H9 (cell line): Measurements from ENCODE around the gene EPS15. TPM values are rescaled to one million over a fixed set of nuclear protein-coding genes. Genes with fewer than 3 reads are reported as not detected.
A peak's percentile ranks its signal among the peaks of the same experiment; 100 is the strongest.

ENCODE experiments used
- DNase-seq: peaks from one replicate; pipeline ENCODE4 v3.0.0-alpha.2; 2017
- H2AFZ ChIP-seq: one replicate; pipeline ENCODE4 v1.6.1; 2013; ENCODE audit warnings: mild to moderate bottlenecking, low read length, control low read depth, moderate library complexity
- H2AK5ac ChIP-seq: 2 replicates; pipeline ENCODE4 v1.6.1; 2013; ENCODE audit warnings: low read length, control low read depth, mixed read lengths; ENCODE audit not compliant: insufficient read length
- H2BK120ac ChIP-seq: one replicate; pipeline ENCODE4 v1.6.1; 2013; ENCODE audit warnings: low read depth, mild to moderate bottlenecking, low read length, control low read depth, inconsistent platforms; ENCODE audit not compliant: poor library complexity, severe bottlenecking
- H2BK12ac ChIP-seq: 2 replicates; pipeline ENCODE4 v1.6.1; 2013; ENCODE audit warnings: low read length, control low read depth, mixed read lengths, low read depth; ENCODE audit not compliant: insufficient read length
- H2BK15ac ChIP-seq: 2 replicates; pipeline ENCODE4 v1.6.1; 2013; ENCODE audit warnings: low read depth, low read length, control low read depth
- H2BK20ac ChIP-seq: one replicate; pipeline ENCODE4 v1.6.1; 2013; ENCODE audit warnings: low read depth, mild to moderate bottlenecking, low read length, control low read depth, inconsistent platforms; ENCODE audit not compliant: poor library complexity, severe bottlenecking
- H2BK5ac ChIP-seq: 2 replicates; pipeline ENCODE4 v1.6.1; 2013; ENCODE audit warnings: low read length, control low read depth, mixed read lengths; ENCODE audit not compliant: insufficient read length
- H3K14ac ChIP-seq: 2 replicates; pipeline ENCODE4 v1.6.1; 2013; ENCODE audit warnings: low read length, control low read depth; ENCODE audit not compliant: insufficient read depth
- H3K18ac ChIP-seq: 2 replicates; pipeline ENCODE4 v1.6.1; 2013; ENCODE audit warnings: low read depth, mild to moderate bottlenecking, mixed read lengths, low read length, control low read depth; ENCODE audit not compliant: insufficient read length
- H3K23ac ChIP-seq: 2 replicates; pipeline ENCODE4 v1.6.1; 2013; ENCODE audit warnings: low read length, control low read depth, mixed read lengths, low read depth; ENCODE audit not compliant: insufficient read length
- H3K23me2 ChIP-seq: 2 replicates; pipeline ENCODE4 v1.6.1; 2013; ENCODE audit warnings: low read depth, mild to moderate bottlenecking, mixed read lengths, low read length, control low read depth; ENCODE audit not compliant: insufficient read length, poor library complexity, severe bottlenecking
- H3K27ac ChIP-seq: 2 replicates; pipeline ENCODE4 v1.5.1; 2013; ENCODE audit warnings: low read length, control low read depth, mixed read lengths, low read depth; ENCODE audit not compliant: insufficient read length
- H3K27me3 ChIP-seq: 2 replicates; pipeline ENCODE4 v1.6.1; 2013; ENCODE audit warnings: low read length, control low read depth, inconsistent platforms; ENCODE audit not compliant: insufficient read depth
- H3K4ac ChIP-seq: 2 replicates; pipeline ENCODE4 v1.6.1; 2013; ENCODE audit warnings: low read depth, mild to moderate bottlenecking, control low read depth, inconsistent platforms, low read length, moderate library complexity
- H3K4me1 ChIP-seq: 2 replicates; pipeline ENCODE4 v1.6.1; 2013; ENCODE audit warnings: low read length, control low read depth, inconsistent platforms; ENCODE audit not compliant: insufficient read depth
- H3K4me2 ChIP-seq: 2 replicates; pipeline ENCODE4 v1.6.1; 2013; ENCODE audit warnings: low read length, control low read depth, mixed read lengths; ENCODE audit not compliant: insufficient read length, insufficient read depth
- H3K56ac ChIP-seq: 2 replicates; pipeline ENCODE4 v1.6.1; 2013; ENCODE audit warnings: low read depth, mild to moderate bottlenecking, mixed read lengths, low read length, control low read depth; ENCODE audit not compliant: insufficient read length
- H3K79me1 ChIP-seq: 2 replicates; pipeline ENCODE4 v1.6.1; 2013; ENCODE audit warnings: low read depth, mild to moderate bottlenecking, moderate library complexity, low read length, control low read depth, inconsistent platforms; ENCODE audit not compliant: insufficient read depth, poor library complexity, severe bottlenecking
- H3K79me2 ChIP-seq: 2 replicates; pipeline ENCODE4 v1.6.1; 2013; ENCODE audit warnings: low read length, control low read depth, inconsistent platforms; ENCODE audit not compliant: insufficient read depth
- H3K9ac ChIP-seq: 2 replicates; pipeline ENCODE4 v1.6.1; 2013; ENCODE audit warnings: low read length, control low read depth, mixed read lengths; ENCODE audit not compliant: insufficient read length; ENCODE audit errors: extremely low read depth
- H3K9me3 ChIP-seq: one replicate; pipeline ENCODE4 v1.6.1; 2013; ENCODE audit warnings: low read depth, low read length, inconsistent platforms; ENCODE audit not compliant: control insufficient read depth
- H3T11ph ChIP-seq: one replicate; pipeline ENCODE4 v1.6.1; 2013; ENCODE audit warnings: mild to moderate bottlenecking, low read length, control low read depth, inconsistent platforms
- H4K20me1 ChIP-seq: one replicate; pipeline ENCODE4 v1.6.1; 2013; ENCODE audit not compliant: control insufficient read depth, insufficient read length, insufficient read depth
- H4K5ac ChIP-seq: 2 replicates; pipeline ENCODE4 v1.6.1; 2013; ENCODE audit warnings: low read depth, mild to moderate bottlenecking, mixed read lengths, low read length, control low read depth; ENCODE audit not compliant: insufficient read length
- H4K8ac ChIP-seq: replicated peaks from 2 replicates; pipeline ENCODE4 v1.6.1; 2013; ENCODE audit warnings: low read length, control low read depth, mixed read lengths, low read depth; ENCODE audit not compliant: insufficient read length
- H4K91ac ChIP-seq: 2 replicates; pipeline ENCODE4 v1.6.1; 2013; ENCODE audit warnings: low read depth, mild to moderate bottlenecking, moderate library complexity, mixed read lengths, low read length, control low read depth; ENCODE audit not compliant: insufficient read length
- H3K27ac Mint-ChIP-seq, 3 experiments: 2 replicates in 2 of 3; 3 replicates in 1 of 3; pipeline ENCODE4 v1.8.0; 2020 to 2021; ENCODE audit warnings: mixed read lengths in 3 of 3, mild to moderate bottlenecking in 1 of 3, moderate library complexity in 1 of 3
- H3K27me3 Mint-ChIP-seq: 2 replicates; pipeline ENCODE4 v1.8.0; 2021; ENCODE audit warnings: low read depth, mild to moderate bottlenecking, moderate library complexity, mixed read lengths
- H3K36me3 Mint-ChIP-seq, 3 experiments: 2 replicates in 2 of 3; 3 replicates in 1 of 3; pipeline ENCODE4 v1.8.0; 2020 to 2021; ENCODE audit warnings: low read depth in 3 of 3, mixed read lengths in 3 of 3; ENCODE audit not compliant: insufficient read depth in 1 of 3
- H3K4me1 Mint-ChIP-seq, 2 experiments: 2 replicates each; pipeline ENCODE4 v1.8.0; 2020; ENCODE audit warnings: mixed read lengths in 2 of 2
- H3K4me3 Mint-ChIP-seq, 2 experiments: 2 replicates in 1 of 2; 3 replicates in 1 of 2; pipeline ENCODE4 v1.8.0; 2020 to 2021; ENCODE audit warnings: mild to moderate bottlenecking in 2 of 2, mixed read lengths in 2 of 2, moderate library complexity in 1 of 2
- H3K9me3 Mint-ChIP-seq, 2 experiments: 2 replicates in 1 of 2; 3 replicates in 1 of 2; pipeline ENCODE4 v1.8.0; 2020; ENCODE audit warnings: mild to moderate bottlenecking in 2 of 2, mixed read lengths in 2 of 2, moderate library complexity in 1 of 2
- CTCF ChIP-seq: fragments of 200-600 bp; sonication (generic); conservative IDR thresholded peaks from 3 replicates; pipeline ENCODE4 v1.8.0; 2021; ENCODE audit warnings: antibody characterized with exemption, mild to moderate bottlenecking
- WGBS: extraction: QIAGEN DNeasy Blood & Tissue Kit; methylation state at CpG from one replicate; pipeline ENCODE4 v1.1.7; 2013; ENCODE audit warnings: missing lambda C conversion rate, low lambda C conversion rate, mixed read lengths; ENCODE audit not compliant: insufficient read length; ENCODE audit errors: extremely low coverage; 5-methylcytosine and 5-hydroxymethylcytosine counted together
- total RNA-seq: library from RNA; stranded (reverse); gene quantifications from 2 replicates; pipeline ENCODE4 v1.2.1, GENCODE V29; 2021

Gene EPS15
- total RNA-seq, 1 experiment from 2014 or later, result 44.1 TPM

- H2BK20ac ChIP-seq, result peak overlapping the region; percentile 49
- Mint-ChIP-seq H3K4me1 (peaks cover 27 to 35% of the 10 kb centered on the region in 2 experiments), H3K27ac (peak overlapping the region; percentile 90 to 97 (median 91))
Observed at GRCh38 chr1:51423073-51423821, 95.8 kb downstream of the EPS15 start.

More at GRCh38 chr1:51423073-51423821, 95.8 kb downstream of the EPS15 start:
- peak overlapping the region; percentile 18 for H3K9ac ChIP-seq
- peaks cover 2% of the 10 kb centered on the region; the same call in 1 of the 2 replicates for H3K4me1 ChIP-seq
- Mint-ChIP-seq H3K27me3 (no peaks in the 10 kb centered on the region), H3K4me3 (peak overlapping the region; percentile 50 to 71), H3K36me3 (peaks cover 0 to 3% (median under 1%) of the 10 kb centered on the region in 3 experiments; a peak in 5 of 7 replicates), H3K9me3 (no peaks in the 10 kb centered on the region)
- no CpG with 5 or more reads among the region's 7 CpGs for WGBS
- H3K4me2 ChIP-seq, result peak overlapping the region; percentile 63
- H3K27me3 ChIP-seq, result no peaks in the 10 kb centered on the region
- H3K79me1 ChIP-seq, result no peaks in the 10 kb centered on the region
- H4K91ac ChIP-seq, result no peak overlapping the region
- peak overlapping the region; percentile 45; the same call in 1 of the 2 replicates for H3K14ac ChIP-seq
- H3K23ac ChIP-seq, result no peak overlapping the region
- H3T11ph ChIP-seq, result peak overlapping the region; percentile 56
- no peaks in the 10 kb centered on the region for H3K79me2 ChIP-seq
- DNase-seq, result no peak
- H2BK12ac ChIP-seq, result no peak overlapping the region
- no peak overlapping the region for H3K56ac ChIP-seq
- H3K4ac ChIP-seq, result no peak overlapping the region
- H2BK5ac ChIP-seq, result peak overlapping the region; percentile 7
- no peaks in the 10 kb centered on the region for H3K23me2 ChIP-seq
- H2BK120ac ChIP-seq, result peak overlapping the region; percentile 14
- H3K18ac ChIP-seq, result peak overlapping the region; percentile 47
- H2AK5ac ChIP-seq, result no peak overlapping the region
- no peak overlapping the region for H2AFZ ChIP-seq
- TF ChIP-seq CTCF, result no peak
- no peak overlapping the region for H4K5ac ChIP-seq
- no peak overlapping the region for H4K8ac ChIP-seq
- H2BK15ac ChIP-seq, result no peak overlapping the region
- no peaks in the 10 kb centered on the region for H3K9me3 ChIP-seq
- H4K20me1 ChIP-seq, result no peaks in the 10 kb centered on the region
- H3K27ac ChIP-seq, result peak overlapping the region; percentile 24
